HCT116 (cell line): ENCODE results near the gene TUBB8. TPM values are rescaled to one million over a fixed set of nuclear protein-coding genes. Genes with fewer than 3 reads are reported as not detected.
A peak's percentile ranks its signal among the peaks of the same experiment; 100 is the strongest.
"Not testable (repeated sequence)": the region's sequence is repeated elsewhere in the genome, so short reads cannot be mapped to it uniquely, and the experiment has no call there.

ENCODE experiments used
- ATAC-seq: fragments of 200-7000 bp; cut with Tn5 transposase; 2 replicates; pipeline ENCODE4 v1.9.1; 2020; ENCODE audit warnings: mild to moderate bottlenecking, moderate library complexity
- BruUV-seq: library from RNA; stranded (reverse); fragments of 400-500 nt; replicated peaks from 2 replicates; lab custom pipeline; 2021; lab: Mats Ljungman, UMichigan
- CTCF ChIA-PET: fragments of 300-600 bp; sonication (Branson Sonifier 250); formaldehyde crosslinking; loops from one replicate; lab custom pipeline; 2021; ENCODE audit warnings: antibody characterized with exemption; lab: Charles Lee
- POLR2A ChIA-PET: fragments of 300-600, 350-600 bp; sonication (Branson Sonifier 250); formaldehyde crosslinking; loops from one replicate; lab custom pipeline; 2021; ENCODE audit warnings: antibody characterized with exemption; lab: Charles Lee
- RAD21 ChIA-PET, 2 experiments: fragments of 300-600 bp; sonication (Branson Sonifier 250); formaldehyde crosslinking; loops; one replicate each; lab custom pipeline; 2023; ENCODE audit warnings: low total read pairs in 2 of 2; ENCODE audit not compliant: uncharacterized antibody in 2 of 2, unreplicated experiment in 2 of 2, low non-redundant PET in 1 of 2; lab: Charles Lee
- DNase-seq: peaks from one replicate; pipeline ENCODE4 v3.0.0-alpha.2; 2010; ENCODE audit warnings: low read depth, low spot score
- H2AFZ ChIP-seq: fragments of 200-600 bp; shearing (Covaris generic), sonication (generic); 2 replicates; pipeline ENCODE4 v1.6.1; 2017; ENCODE audit warnings: low read depth, mixed run types, mixed read lengths, antibody characterized with exemption, low read length; ENCODE audit not compliant: poor library complexity, severe bottlenecking
- H3K27ac ChIP-seq: 2 replicates; pipeline ENCODE4 v1.5.1; 2012; ENCODE audit warnings: low read depth, low read length
- H3K27me3 ChIP-seq: fragments of 200-600 bp; sonication (generic); 2 replicates; pipeline ENCODE4 v1.6.1; 2016; ENCODE audit warnings: mixed run types, low read length, mixed read lengths; ENCODE audit not compliant: insufficient read depth
- H3K36me3 ChIP-seq, 2 experiments: fragments of 200-500 bp in 1 of 2; fragments of 200-600 bp in 1 of 2; sonication (Bioruptor generic) in 1 of 2; sonication (generic) in 1 of 2; 2 replicates each; pipeline versions ENCODE4 v1.5.1 to v1.6.1; 2014 to 2016; ENCODE audit warnings: low read length in 2 of 2, inconsistent platforms in 1 of 2, mixed read lengths in 1 of 2, mixed run types in 1 of 2; ENCODE audit not compliant: insufficient read depth in 2 of 2, control insufficient read depth in 1 of 2
- H3K4me1 ChIP-seq, 2 experiments: fragments of 200-600 bp in 1 of 2; sonication (generic) in 1 of 2; 2 replicates each; pipeline versions ENCODE4 v1.5.1 to v1.6.1; 2012 to 2017; ENCODE audit warnings: low read length in 2 of 2, inconsistent platforms in 1 of 2, mild to moderate bottlenecking in 1 of 2, mixed read lengths in 1 of 2, mixed run types in 1 of 2, moderate library complexity in 1 of 2; ENCODE audit not compliant: insufficient read depth in 2 of 2, control insufficient read depth in 1 of 2
- H3K4me2 ChIP-seq: fragments of 200-600 bp; sonication (generic); 2 replicates; pipeline ENCODE4 v1.6.1; 2017; ENCODE audit warnings: mixed run types, low read length, mixed read lengths
- H3K4me3 ChIP-seq, 2 experiments: fragments of 200-600 bp in 1 of 2; sonication (generic) in 1 of 2; replicated peaks in 1 of 2; 2 replicates each; pipeline ENCODE4 v1.5.1; 2011 to 2016; ENCODE audit warnings: low read length in 2 of 2, control low read depth in 1 of 2, low read depth in 1 of 2, mild to moderate bottlenecking in 1 of 2, mixed read lengths in 1 of 2, mixed run types in 1 of 2
- H3K79me2 ChIP-seq: fragments of 200-600 bp; sonication (generic); 2 replicates; pipeline ENCODE4 v1.6.1; 2017; ENCODE audit warnings: mild to moderate bottlenecking, mixed run types, low read length, moderate library complexity, mixed read lengths; ENCODE audit not compliant: insufficient read depth
- H3K9ac ChIP-seq: fragments of 200-600 bp; sonication (generic); 2 replicates; pipeline ENCODE4 v1.6.1; 2016; ENCODE audit warnings: low read length, mixed read lengths
- H3K9me2 ChIP-seq: fragments of 200-600 bp; sonication (generic), shearing (Covaris generic); 2 replicates; pipeline ENCODE4 v1.6.1; 2017; ENCODE audit warnings: mixed run types, mild to moderate bottlenecking, moderate library complexity; ENCODE audit not compliant: insufficient read depth
- H3K9me3 ChIP-seq, 2 experiments: fragments of 200-500 bp in 1 of 2; fragments of 200-600 bp in 1 of 2; sonication (Bioruptor generic) in 1 of 2; sonication (generic) in 1 of 2; 2 replicates each; pipeline ENCODE4 v1.6.1; 2014 to 2017; ENCODE audit warnings: low read length in 2 of 2, mixed read lengths in 2 of 2, inconsistent platforms in 1 of 2, low read depth in 1 of 2, mild to moderate bottlenecking in 1 of 2, mixed run types in 1 of 2, moderate library complexity in 1 of 2; ENCODE audit not compliant: control insufficient read depth in 1 of 2, insufficient read depth in 1 of 2
- H4K20me1 ChIP-seq: fragments of 200-600 bp; sonication (generic), shearing (Covaris generic); 2 replicates; pipeline ENCODE4 v1.6.1; 2017; ENCODE audit warnings: mixed run types, mild to moderate bottlenecking, moderate library complexity; ENCODE audit not compliant: insufficient read depth
- CEBPB ChIP-seq: IDR thresholded peaks from 2 replicates; pipeline ENCODE4 v1.6.1; 2012; ENCODE audit warnings: low read depth
- EZH2phosphoT487 ChIP-seq: fragments of 200-600 bp; IDR thresholded peaks from 2 replicates; pipeline ENCODE4 v1.6.1; 2018; ENCODE audit warnings: antibody characterized with exemption, borderline replicate concordance
- RAD21 ChIP-seq: IDR thresholded peaks from 2 replicates; pipeline ENCODE4 v1.6.1; 2012; ENCODE audit warnings: low read depth, mild to moderate bottlenecking
- ZNF274 ChIP-seq: fragments of 200-500 bp; sonication (Bioruptor generic); IDR thresholded peaks from 2 replicates; pipeline ENCODE4 v1.6.1; 2014; ENCODE audit warnings: mild to moderate bottlenecking, low read depth, low read length, inconsistent platforms
- intact Hi-C: fragments of 100-400 bp; cut with micrococcal nuclease; formaldehyde crosslinking; loops from 2 replicates; pipeline ENCODE4 v1.10.0; 2022
- total RNA-seq: library from RNA; stranded (reverse); gene quantifications from one replicate; pipeline ENCODE4 v1.2.1, GENCODE V29; 2021; ENCODE audit not compliant: unreplicated experiment
- TF ChIP-seq, protein P1 (sequence below): IDR thresholded peaks from 2 replicates; pipeline ENCODE4 v1.6.1; 2012
- TF ChIP-seq, protein P2 (sequence below): IDR thresholded peaks from 2 replicates; pipeline ENCODE4 v1.6.1; 2012

TUBB8 gene
- total RNA-seq, 1 experiment from 2014 or later: 0.39 TPM

DNA sequence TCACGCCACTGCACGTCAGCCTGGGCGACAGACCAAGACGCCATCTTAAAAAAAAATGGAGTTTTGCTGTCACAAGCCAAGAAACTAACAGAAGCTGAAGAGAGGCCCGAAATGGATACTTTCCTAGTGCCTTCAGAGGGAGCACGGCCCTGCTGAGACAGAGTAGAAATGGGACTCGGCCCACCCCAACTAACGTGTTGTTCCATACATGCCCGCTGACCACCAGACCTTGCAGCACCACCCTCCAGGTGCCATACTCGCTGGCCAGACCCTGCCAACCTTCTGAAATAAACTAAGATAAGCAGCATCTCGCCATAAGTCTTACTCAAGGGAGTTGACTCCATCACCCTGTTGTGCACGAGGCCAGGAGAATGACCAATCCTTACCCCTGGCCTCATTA is 29.5 kb upstream of the TUBB8 start:
- BruUV-seq: no TSS peak

DNA sequence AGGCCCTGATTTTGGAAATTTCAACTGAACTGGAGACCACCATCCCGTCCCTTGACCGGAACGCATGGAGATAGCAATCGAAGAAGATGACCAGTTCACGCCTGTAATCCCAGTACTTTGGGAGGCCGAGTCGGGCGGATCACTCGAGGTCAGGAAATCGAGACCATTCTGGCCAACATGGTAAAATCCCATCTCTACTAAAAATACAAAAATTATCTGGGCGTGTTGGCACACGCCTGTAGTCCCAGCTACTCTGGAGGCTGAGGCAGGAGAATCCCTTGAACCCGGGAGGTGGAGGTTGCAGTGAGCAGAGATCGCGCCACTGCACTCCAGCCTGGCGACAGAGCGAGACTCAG is 25.1 kb upstream of the TUBB8 start:
- peak overlapping the region; percentile 86 for H3K4me2 ChIP-seq
- POLR2A ChIA-PET: interaction anchor here (1.2 kb wide), 1 partner anchor 68 kb away, joined by 5 read pairs; no protein-coding TSS in a partner anchor
- H3K27ac ChIP-seq, CTCF ChIA-PET, H3K9me3 ChIP-seq, H3K36me3 ChIP-seq, H4K20me1 ChIP-seq, DNase-seq, H3K9me2 ChIP-seq, BruUV-seq, H3K79me2 ChIP-seq, RAD21 ChIA-PET, H3K27me3 ChIP-seq, intact Hi-C loops: not testable (repeated sequence)
- peak overlapping the region; percentile 45 for H2AFZ ChIP-seq
- peak overlapping the region; percentile 46; the same call in 1 of the 2 replicates for H3K9ac ChIP-seq
- peak overlapping the region in 1 of 2 experiments; percentile 59; a peak in 3 of 4 replicates for H3K4me3 ChIP-seq
- ATAC-seq: peak; percentile 11
- peaks cover 0 to 11% of the 10 kb centered on the region in 2 experiments; a peak in 1 of 4 replicates for H3K4me1 ChIP-seq

More for the DNA sequence above, 29.5 kb upstream of the TUBB8 start:
- Histone ChIP-seq H3K27me3 (no peaks in the 10 kb centered on the region), H3K4me3 (no peak overlapping the region), H3K36me3 (no peaks in the 10 kb centered on the region), H3K4me1 (peaks cover 0 to 11% of the 10 kb centered on the region in 2 experiments; a peak in 1 of 4 replicates), H3K9me2 (no peaks in the 10 kb centered on the region), H3K9ac (no peak overlapping the region), H4K20me1 (no peaks in the 10 kb centered on the region), H3K79me2 (no peaks in the 10 kb centered on the region), H3K4me2 (no peak overlapping the region), H3K9me3 (no peaks in the 10 kb centered on the region), H3K27ac (no peak overlapping the region), H2AFZ (no peak overlapping the region)
- POLR2A ChIA-PET: no interaction called here
- CTCF ChIA-PET: no interaction called here
- intact Hi-C loops: no loop called here
- RAD21 ChIA-PET: no interaction called here
- TF ChIP-seq, protein P1, sequence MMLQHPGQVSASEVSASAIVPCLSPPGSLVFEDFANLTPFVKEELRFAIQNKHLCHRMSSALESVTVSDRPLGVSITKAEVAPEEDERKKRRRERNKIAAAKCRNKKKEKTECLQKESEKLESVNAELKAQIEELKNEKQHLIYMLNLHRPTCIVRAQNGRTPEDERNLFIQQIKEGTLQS: no peak
- TF ChIP-seq ZNF274 (no peak), RAD21 (no peak), EZH2phosphoT487 (no peak), CEBPB (no peak)
- TF ChIP-seq, protein P2, sequence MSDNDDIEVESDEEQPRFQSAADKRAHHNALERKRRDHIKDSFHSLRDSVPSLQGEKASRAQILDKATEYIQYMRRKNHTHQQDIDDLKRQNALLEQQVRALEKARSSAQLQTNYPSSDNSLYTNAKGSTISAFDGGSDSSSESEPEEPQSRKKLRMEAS: no peak
- no peak for DNase-seq
- ATAC-seq: no peak
